Testis (tissue), 2 donors: ENCODE results near the gene PLK5.

Experiments
- POLR2A ChIP-seq: fragments of 450-650 bp; IDR thresholded peaks from one replicate; pipeline ENCODE4 v1.6.1; 2017; ENCODE audit warnings: antibody characterized with exemption, mild to moderate bottlenecking, moderate library complexity
- TF ChIP-seq, protein P1 (sequence below), 3 experiments: fragments of 450-650 bp in 2 of 3; fragments of 200-600 bp in 1 of 3; sonication (generic) in 1 of 3; IDR thresholded peaks; one replicate each; pipeline ENCODE4 v1.5.1; 2016 to 2019; ENCODE audit warnings: antibody characterized with exemption in 3 of 3, mild to moderate bottlenecking in 2 of 3, moderate library complexity in 1 of 3

DNA sequence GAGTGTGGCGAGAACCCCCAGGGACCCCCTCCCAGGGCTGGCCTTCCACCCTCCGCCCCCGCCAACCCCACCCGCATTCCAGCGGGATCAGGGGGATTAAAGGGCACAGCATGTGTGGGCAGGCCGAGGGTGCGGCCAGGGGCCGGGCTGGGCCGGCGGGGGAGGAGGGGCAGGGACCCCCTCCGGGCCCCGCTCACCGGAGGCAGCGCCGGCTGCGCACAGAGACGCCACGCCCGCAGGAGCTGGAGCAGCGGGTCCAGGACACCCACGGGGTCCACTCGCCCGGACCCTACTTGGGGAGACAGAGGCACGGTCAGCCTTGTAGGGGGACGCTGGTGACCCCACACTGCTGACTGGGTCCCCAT lies 13.5 kb upstream of the PLK5 start:
- TF ChIP-seq, protein P1, sequence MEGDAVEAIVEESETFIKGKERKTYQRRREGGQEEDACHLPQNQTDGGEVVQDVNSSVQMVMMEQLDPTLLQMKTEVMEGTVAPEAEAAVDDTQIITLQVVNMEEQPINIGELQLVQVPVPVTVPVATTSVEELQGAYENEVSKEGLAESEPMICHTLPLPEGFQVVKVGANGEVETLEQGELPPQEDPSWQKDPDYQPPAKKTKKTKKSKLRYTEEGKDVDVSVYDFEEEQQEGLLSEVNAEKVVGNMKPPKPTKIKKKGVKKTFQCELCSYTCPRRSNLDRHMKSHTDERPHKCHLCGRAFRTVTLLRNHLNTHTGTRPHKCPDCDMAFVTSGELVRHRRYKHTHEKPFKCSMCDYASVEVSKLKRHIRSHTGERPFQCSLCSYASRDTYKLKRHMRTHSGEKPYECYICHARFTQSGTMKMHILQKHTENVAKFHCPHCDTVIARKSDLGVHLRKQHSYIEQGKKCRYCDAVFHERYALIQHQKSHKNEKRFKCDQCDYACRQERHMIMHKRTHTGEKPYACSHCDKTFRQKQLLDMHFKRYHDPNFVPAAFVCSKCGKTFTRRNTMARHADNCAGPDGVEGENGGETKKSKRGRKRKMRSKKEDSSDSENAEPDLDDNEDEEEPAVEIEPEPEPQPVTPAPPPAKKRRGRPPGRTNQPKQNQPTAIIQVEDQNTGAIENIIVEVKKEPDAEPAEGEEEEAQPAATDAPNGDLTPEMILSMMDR (IDR thresholded peaks at IDR 0.05) = no peak
- no peak for TF ChIP-seq POLR2A
